Measurements from ENCODE around the gene EPB41L2. TPM values are rescaled to one million over a fixed set of nuclear protein-coding genes. Genes with fewer than 3 reads are reported as not detected.

Gene EPB41L2
- total RNA-seq, 1 donor, result 47.4 TPM

DNA sequence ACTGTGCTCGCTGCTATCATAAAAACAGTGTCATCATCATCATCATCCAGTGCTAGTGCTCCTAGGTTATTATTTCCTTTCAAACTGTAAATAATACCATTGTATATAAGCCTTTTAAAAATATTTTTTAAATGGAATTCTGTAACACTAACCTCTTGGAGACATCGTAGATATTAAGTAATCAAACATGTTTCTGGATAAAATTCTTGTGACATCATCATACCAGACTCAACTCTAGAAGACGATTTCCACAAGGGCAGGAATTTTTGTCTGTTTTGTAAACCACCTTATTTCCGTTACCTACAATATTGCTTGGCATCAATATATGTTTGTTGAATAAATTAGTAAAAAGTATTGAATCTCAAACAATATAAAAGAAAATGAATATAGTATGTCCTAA lies 40.4 kb downstream of the EPB41L2 start:
- Histone ChIP-seq H3K4me3 (ENCODE audit: insufficient read depth, low read length) (no peak overlapping the region), H3K4me2 (ENCODE audit: insufficient read depth, low read length) (no peak overlapping the region), H3K79me2 (ENCODE audit: insufficient read depth, low read length) (peaks cover 53% of the 10 kb centered on the region), H3K27me3 (ENCODE audit: insufficient read depth, low read length) (no peaks in the 10 kb centered on the region), H3K27ac (ENCODE audit: low read depth, low read length) (no peak overlapping the region), H3K4me1 (ENCODE audit: insufficient read depth, low read length) (peaks cover 20% of the 10 kb centered on the region), H3K36me3 (ENCODE audit: insufficient read depth, low read length) (no peaks in the 10 kb centered on the region), H4K20me1 (ENCODE audit: insufficient read depth, low read length) (no peaks in the 10 kb centered on the region), H3K9me3 (ENCODE audit: low read depth, low read length) (no peaks in the 10 kb centered on the region), H2AFZ (ENCODE audit: low read length) (no peak overlapping the region)
- TF ChIP-seq, protein P1, sequence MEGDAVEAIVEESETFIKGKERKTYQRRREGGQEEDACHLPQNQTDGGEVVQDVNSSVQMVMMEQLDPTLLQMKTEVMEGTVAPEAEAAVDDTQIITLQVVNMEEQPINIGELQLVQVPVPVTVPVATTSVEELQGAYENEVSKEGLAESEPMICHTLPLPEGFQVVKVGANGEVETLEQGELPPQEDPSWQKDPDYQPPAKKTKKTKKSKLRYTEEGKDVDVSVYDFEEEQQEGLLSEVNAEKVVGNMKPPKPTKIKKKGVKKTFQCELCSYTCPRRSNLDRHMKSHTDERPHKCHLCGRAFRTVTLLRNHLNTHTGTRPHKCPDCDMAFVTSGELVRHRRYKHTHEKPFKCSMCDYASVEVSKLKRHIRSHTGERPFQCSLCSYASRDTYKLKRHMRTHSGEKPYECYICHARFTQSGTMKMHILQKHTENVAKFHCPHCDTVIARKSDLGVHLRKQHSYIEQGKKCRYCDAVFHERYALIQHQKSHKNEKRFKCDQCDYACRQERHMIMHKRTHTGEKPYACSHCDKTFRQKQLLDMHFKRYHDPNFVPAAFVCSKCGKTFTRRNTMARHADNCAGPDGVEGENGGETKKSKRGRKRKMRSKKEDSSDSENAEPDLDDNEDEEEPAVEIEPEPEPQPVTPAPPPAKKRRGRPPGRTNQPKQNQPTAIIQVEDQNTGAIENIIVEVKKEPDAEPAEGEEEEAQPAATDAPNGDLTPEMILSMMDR (IDR thresholded peaks at IDR 0.05; ENCODE audit: extremely low read depth, low read depth, low read length), result no peak
- no peak for DNase-seq (ENCODE audit: insufficient read length, low spot score, missing footprints)

DNA sequence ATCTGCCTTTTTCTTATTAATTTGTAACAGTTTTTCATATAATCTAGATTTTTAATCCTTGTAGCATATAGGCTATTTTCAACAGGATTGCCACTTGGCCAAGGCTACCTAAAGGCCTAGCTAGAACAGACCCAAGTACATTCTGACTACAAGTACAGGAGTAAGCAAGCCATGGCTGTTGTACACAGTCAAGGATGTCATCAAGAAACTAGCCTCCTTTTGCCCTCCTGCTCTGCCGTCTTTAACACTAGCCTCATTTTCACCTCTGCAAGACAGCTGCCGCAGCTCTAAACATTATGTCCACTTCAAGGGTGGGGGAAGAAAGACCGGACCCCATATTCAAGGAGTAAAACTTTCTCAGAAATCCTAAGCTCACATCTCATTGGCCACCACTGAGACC lies 45.1 kb downstream of the EPB41L2 start:
- no peaks in the 10 kb centered on the region for H3K9me3 ChIP-seq (ENCODE audit: low read depth, low read length)
- H3K27me3 ChIP-seq (ENCODE audit: insufficient read depth, low read length), result no peaks in the 10 kb centered on the region
- peaks cover 5% of the 10 kb centered on the region for H4K20me1 ChIP-seq (ENCODE audit: insufficient read depth, low read length)
- H3K4me3 ChIP-seq (ENCODE audit: insufficient read depth, low read length), result no peak overlapping the region
- H3K79me2 ChIP-seq (ENCODE audit: insufficient read depth, low read length), result peaks cover 45% of the 10 kb centered on the region
- H2AFZ ChIP-seq (ENCODE audit: low read length), result no peak overlapping the region
- no peak overlapping the region for H3K4me2 ChIP-seq (ENCODE audit: insufficient read depth, low read length)
- DNase-seq (ENCODE audit: insufficient read length, low spot score, missing footprints), result no peak
- TF ChIP-seq, protein P1 (IDR thresholded peaks at IDR 0.05; ENCODE audit: extremely low read depth, low read depth, low read length), result no peak
- no peak overlapping the region for H3K27ac ChIP-seq (ENCODE audit: low read depth, low read length)
- H3K36me3 ChIP-seq (ENCODE audit: insufficient read depth, low read length), result no peaks in the 10 kb centered on the region
- H3K4me1 ChIP-seq (ENCODE audit: insufficient read depth, low read length), result peaks cover 32% of the 10 kb centered on the region

DNA sequence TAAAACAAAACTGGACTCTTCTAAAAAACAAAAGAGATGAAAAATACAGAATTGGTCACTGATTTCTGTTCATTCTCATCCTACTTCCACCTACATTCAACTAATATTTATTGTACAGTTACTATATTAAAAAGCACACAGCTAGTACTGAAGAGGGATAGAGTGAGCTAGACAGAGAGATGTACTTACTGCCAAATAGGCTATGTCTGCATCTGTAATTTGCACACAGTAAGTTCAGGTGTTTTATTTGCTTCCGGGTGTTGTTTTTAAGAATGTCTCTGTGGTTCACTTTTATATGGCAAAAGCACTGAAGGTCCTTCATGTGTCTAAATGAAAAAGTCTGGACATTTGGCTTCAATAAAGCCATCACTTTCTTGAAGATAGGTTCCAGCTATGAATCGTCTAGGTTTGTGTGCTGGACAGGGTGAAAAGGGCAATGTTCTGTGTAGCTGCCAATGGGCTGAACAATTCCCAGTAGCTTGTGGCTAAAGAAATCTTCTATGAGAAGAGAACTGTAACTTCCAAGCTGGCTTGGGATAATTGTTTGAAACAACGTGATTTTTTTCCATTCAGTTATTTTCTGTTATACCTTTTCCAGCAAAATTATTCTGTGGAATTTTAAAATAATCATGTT lies 47.3 kb downstream of the EPB41L2 start:
- H3K27ac ChIP-seq (ENCODE audit: low read depth, low read length), result peak overlapping the region; percentile 20
- no peak overlapping the region for H3K4me3 ChIP-seq (ENCODE audit: insufficient read depth, low read length)
- H4K20me1 ChIP-seq (ENCODE audit: insufficient read depth, low read length), result peaks cover 9% of the 10 kb centered on the region
- H2AFZ ChIP-seq (ENCODE audit: low read length), result no peak overlapping the region
- no peaks in the 10 kb centered on the region for H3K36me3 ChIP-seq (ENCODE audit: insufficient read depth, low read length)
- no peaks in the 10 kb centered on the region for H3K27me3 ChIP-seq (ENCODE audit: insufficient read depth, low read length)
- H3K4me1 ChIP-seq (ENCODE audit: insufficient read depth, low read length), result peaks cover 32% of the 10 kb centered on the region
- DNase-seq (ENCODE audit: insufficient read length, low spot score, missing footprints), result peak; percentile 91
- no peaks in the 10 kb centered on the region for H3K9me3 ChIP-seq (ENCODE audit: low read depth, low read length)
- TF ChIP-seq, protein P1 (IDR thresholded peaks at IDR 0.05; ENCODE audit: extremely low read depth, low read depth, low read length), result no peak
- peaks cover 53% of the 10 kb centered on the region for H3K79me2 ChIP-seq (ENCODE audit: insufficient read depth, low read length)
- peak overlapping the region; percentile 45 for H3K4me2 ChIP-seq (ENCODE audit: insufficient read depth, low read length)

DNA sequence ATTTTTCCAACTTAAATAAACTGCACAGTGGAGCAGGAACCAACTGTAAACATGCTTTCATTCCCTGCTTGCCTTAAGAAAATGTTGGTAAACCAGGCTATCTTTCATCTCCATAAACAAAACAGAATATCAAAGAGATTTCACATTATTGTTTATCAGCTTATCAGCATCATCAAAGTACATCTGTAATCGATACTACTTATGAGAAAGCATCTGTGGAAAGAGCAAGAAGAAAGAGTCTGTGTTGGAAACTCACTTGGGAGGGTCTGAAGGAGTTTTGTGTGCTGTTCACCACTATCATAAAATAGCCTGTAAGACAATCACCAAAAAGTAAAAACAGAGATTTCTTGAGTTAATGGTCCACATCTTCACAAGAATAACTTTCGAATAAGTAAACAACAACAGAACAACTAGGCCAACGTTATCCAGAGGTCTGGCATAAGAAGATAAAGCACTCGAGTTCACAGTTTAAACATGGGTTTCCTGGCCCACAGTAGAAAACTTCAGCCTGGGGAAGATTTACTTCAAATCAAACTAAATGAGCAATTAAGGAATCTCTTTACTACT lies 47.9 kb downstream of the EPB41L2 start:
- Histone ChIP-seq H3K27me3 (ENCODE audit: insufficient read depth, low read length) (no peaks in the 10 kb centered on the region), H3K27ac (ENCODE audit: low read depth, low read length) (no peak overlapping the region), H3K4me1 (ENCODE audit: insufficient read depth, low read length) (peaks cover 32% of the 10 kb centered on the region), H3K79me2 (ENCODE audit: insufficient read depth, low read length) (peaks cover 52% of the 10 kb centered on the region), H3K4me2 (ENCODE audit: insufficient read depth, low read length) (peak overlapping the region; percentile 45), H4K20me1 (ENCODE audit: insufficient read depth, low read length) (peaks cover 9% of the 10 kb centered on the region), H3K4me3 (ENCODE audit: insufficient read depth, low read length) (no peak overlapping the region), H3K36me3 (ENCODE audit: insufficient read depth, low read length) (no peaks in the 10 kb centered on the region), H3K9me3 (ENCODE audit: low read depth, low read length) (no peaks in the 10 kb centered on the region), H2AFZ (ENCODE audit: low read length) (no peak overlapping the region)
- DNase-seq (ENCODE audit: insufficient read length, low spot score, missing footprints), result no peak
- TF ChIP-seq, protein P1 (IDR thresholded peaks at IDR 0.05; ENCODE audit: extremely low read depth, low read depth, low read length), result no peak

All from osteoblast (primary cell).